ENCODE data around the gene IGSF21.

GRCh38 chr1:18324246-18324645, 216.6 kb downstream of the IGSF21 start:
- TF ChIP-seq CTCF (IDR thresholded peaks at IDR 0.05) (no peak), POLR2A (IDR thresholded peaks at IDR 0.05) (no peak)
